Lung (tissue), 12 donors: ENCODE results near the gene DOK6. TPM values are rescaled to one million over a fixed set of nuclear protein-coding genes. Genes with fewer than 3 reads are reported as not detected.

Experiments used
- ATAC-seq: fragments of 200-7000 bp; cut with Tn5 transposase; one replicate; pipeline ENCODE4 v1.9.1; 2020; ENCODE audit warnings: moderate number of reproducible peaks; ENCODE audit not compliant: insufficient read depth, low FRiP score
- DNase-seq, 3 donors: peaks; one replicate each; pipeline ENCODE4 v3.0.0-alpha.2; 2013 to 2017
- H3K27ac ChIP-seq, 2 donors: one replicate each; pipeline ENCODE4 v1.5.1; 2013; ENCODE audit warnings: mild to moderate bottlenecking in 2 of 2, moderate library complexity in 2 of 2, control low read depth in 1 of 2, inconsistent platforms in 1 of 2, low read depth in 1 of 2, low read length in 1 of 2
- H3K27me3 ChIP-seq, 3 donors: one replicate each; pipeline ENCODE4 v1.5.1; 2013; ENCODE audit warnings: low read length in 2 of 3; ENCODE audit not compliant: control insufficient read depth in 3 of 3, insufficient read depth in 3 of 3
- H3K36me3 ChIP-seq, 4 donors: one replicate each; pipeline ENCODE4 v1.5.1; 2013; ENCODE audit warnings: low read length in 4 of 4, mild to moderate bottlenecking in 1 of 4, moderate library complexity in 1 of 4; ENCODE audit not compliant: control insufficient read depth in 4 of 4, insufficient read depth in 4 of 4
- H3K4me1 ChIP-seq, 5 donors: one replicate each; pipeline ENCODE4 v1.5.1; 2013; ENCODE audit warnings: low read length in 5 of 5, mild to moderate bottlenecking in 2 of 5, moderate library complexity in 1 of 5; ENCODE audit not compliant: control insufficient read depth in 5 of 5, insufficient read depth in 5 of 5
- H3K4me3 ChIP-seq: one replicate; pipeline ENCODE4 v1.5.1; 2013; ENCODE audit warnings: mild to moderate bottlenecking, control low read depth, moderate library complexity
- H3K9ac ChIP-seq, 2 donors: one replicate each; pipeline ENCODE4 v1.5.1; 2013; ENCODE audit warnings: low read length in 2 of 2, control low read depth in 1 of 2; ENCODE audit not compliant: insufficient read depth in 1 of 2
- H3K9me3 ChIP-seq, 4 donors: one replicate each; pipeline ENCODE4 v1.5.1; 2013; ENCODE audit warnings: low read length in 3 of 4, mild to moderate bottlenecking in 1 of 4, moderate library complexity in 1 of 4; ENCODE audit not compliant: control insufficient read depth in 4 of 4, insufficient read depth in 3 of 4
- CTCF ChIP-seq: IDR thresholded peaks from 2 replicates; pipeline ENCODE4 v1.5.1; 2012; ENCODE audit warnings: mild to moderate bottlenecking; ENCODE audit errors: control extremely low read depth, extremely low read depth
- WGBS, 2 donors: extraction: QIAGEN DNeasy Blood & Tissue Kit; methylation state at CpG; one replicate each; pipeline ENCODE4 v1.1.7; 2013; 5-methylcytosine and 5-hydroxymethylcytosine counted together
- polyA plus RNA-seq, 2 donors: library from polyadenylated mRNA; stranded (reverse); fragments of 200-250 nt; gene quantifications; one replicate each; pipeline ENCODE4 v1.2.1, GENCODE V29; 2013
- total RNA-seq, 2 donors: library from RNA; depleted of rRNA in 1 of 2; stranded (reverse); fragments of >200 nt in 1 of 2; gene quantifications; one replicate each; pipeline ENCODE4 v1.2.1, GENCODE V29; 2014 to 2021
- donor health status: control.
- donor health status: control.
- donor health status: Bipolar disorder and iron deficiency.
- donor health status: healthy.
- donor health status: DM: yes; HTN: yes; CAD: no.

Gene DOK6
- total and polyA plus RNA-seq, 4 donors = 0.61 to 21.3 (median 2.7) TPM

- DNase-seq (no peak), ATAC-seq (no peak)
- Histone ChIP-seq H3K27me3 (no peaks in the 10 kb centered on the region), H3K9ac (no peak overlapping the region), H3K36me3 (peaks cover 0 to 6% (median 0%) of the 10 kb centered on the region in 4 donors), H3K9me3 (peaks cover 0 to 6% (median 3%) of the 10 kb centered on the region in 4 donors), H3K4me1 (peaks cover 0 to 8% (median 0%) of the 10 kb centered on the region in 5 donors), H3K27ac (no peak overlapping the region), H3K4me3 (no peak overlapping the region)
- no peak for TF ChIP-seq CTCF
- WGBS, 2 donors = 68 to 89% methylated on average over 6 of the region's 6 CpGs
Measured at GRCh38 chr18:69487488-69488394, 87.1 kb downstream of the DOK6 start.

- Histone ChIP-seq H3K9me3 (peaks cover 0 to 7% (median 3%) of the 10 kb centered on the region in 4 donors), H3K27me3 (no peaks in the 10 kb centered on the region), H3K4me3 (no peak overlapping the region), H3K9ac (no peak overlapping the region), H3K36me3 (peaks cover 0 to 6% (median 0%) of the 10 kb centered on the region in 4 donors), H3K27ac (no peak overlapping the region), H3K4me1 (peaks cover 0 to 8% (median 0%) of the 10 kb centered on the region in 5 donors)
- ATAC-seq = no peak
- DNase-seq = peak in 2 of 3 donors; percentile 15 to 16
- no peak for TF ChIP-seq CTCF
- WGBS, 2 donors = 77 to 80% methylated on average over 1 of the region's 1 CpG
Measured at GRCh38 chr18:69490072-69490471, 89.4 kb downstream of the DOK6 start.

- Histone ChIP-seq H3K27ac (no peak overlapping the region), H3K4me1 (peaks cover 0 to 8% (median 0%) of the 10 kb centered on the region in 5 donors), H3K36me3 (peaks cover 0 to 12% (median 0%) of the 10 kb centered on the region in 4 donors), H3K9ac (no peak overlapping the region), H3K9me3 (peaks cover 0 to 14% (median 3%) of the 10 kb centered on the region in 4 donors), H3K27me3 (no peaks in the 10 kb centered on the region), H3K4me3 (no peak overlapping the region)
- DNase-seq (peak in 2 of 3 donors; percentile 14 to 21), ATAC-seq (no peak)
- no peak for TF ChIP-seq CTCF
- 44 to 70% methylated on average over 4 of the region's 4 CpGs for WGBS, 2 donors
Measured at GRCh38 chr18:69490813-69491212, 90.1 kb downstream of the DOK6 start.
